Spleen (tissue), 11 donors: ENCODE measurements around the gene SAT2. TPM values are rescaled to one million over a fixed set of nuclear protein-coding genes. Genes with fewer than 3 reads are reported as not detected.

Experiments
- DNase-seq: peaks from one replicate; pipeline ENCODE4 v3.0.0-alpha.2; 2020
- H3K27ac ChIP-seq, 8 donors: fragments of 200-600 bp; sonication (generic) in 7 of 8; 1 replicate in 4 of 8; 2 replicates in 4 of 8; pipeline versions ENCODE4 v1.5.0 to v1.8.0; 2016 to 2021; ENCODE audit warnings: inconsistent platforms in 4 of 8, mild to moderate bottlenecking in 4 of 8, moderate library complexity in 1 of 8
- H3K27me3 ChIP-seq, 7 donors: fragments of 200-600 bp; sonication (generic) in 6 of 7; replicated peaks in 1 of 7; 1 replicate in 4 of 7; 2 replicates in 3 of 7; pipeline versions ENCODE4 v1.5.0 to v1.8.0; 2016 to 2021; ENCODE audit warnings: inconsistent platforms in 3 of 7, mild to moderate bottlenecking in 1 of 7
- H3K36me3 ChIP-seq, 6 donors: fragments of 200-600 bp; sonication (generic) in 5 of 6; 1 replicate in 4 of 6; 2 replicates in 2 of 6; pipeline versions ENCODE4 v1.5.0 to v1.8.0; 2016 to 2021; ENCODE audit warnings: inconsistent platforms in 2 of 6
- H3K4me1 ChIP-seq, 6 donors: fragments of 200-600 bp; sonication (generic) in 5 of 6; 1 replicate in 3 of 6; 2 replicates in 3 of 6; pipeline versions ENCODE4 v1.5.0 to v1.8.0; 2016 to 2021; ENCODE audit warnings: inconsistent platforms in 3 of 6
- H3K4me3 ChIP-seq, 8 donors: fragments of 200-600 bp; sonication (generic) in 7 of 8; 1 replicate in 4 of 8; 2 replicates in 4 of 8; pipeline versions ENCODE4 v1.5.0 to v1.8.0; 2016 to 2021; ENCODE audit warnings: inconsistent platforms in 4 of 8, mild to moderate bottlenecking in 4 of 8, moderate library complexity in 2 of 8
- H3K9me3 ChIP-seq, 8 donors: fragments of 200-600 bp; sonication (generic) in 7 of 8; 1 replicate in 4 of 8; 2 replicates in 4 of 8; pipeline versions ENCODE4 v1.5.0 to v1.8.0; 2016 to 2021; ENCODE audit warnings: inconsistent platforms in 4 of 8
- CTCF ChIP-seq, 11 experiments: fragments of 200-600 bp in 7 of 11; fragments of 450-650 bp in 4 of 11; sonication (generic) in 4 of 11; IDR thresholded peaks in 8 of 11; conservative IDR thresholded peaks in 3 of 11; 1 replicate in 7 of 11; 2 replicates in 4 of 11; pipeline versions ENCODE4 v1.4.0 to v1.8.0; 2016 to 2021; ENCODE audit warnings: antibody characterized with exemption in 11 of 11, inconsistent platforms in 4 of 11, mild to moderate bottlenecking in 1 of 11
- POLR2A ChIP-seq, 3 donors: fragments of 450-650 bp; IDR thresholded peaks; one replicate each; pipeline ENCODE4 v1.5.1; 2017; ENCODE audit warnings: antibody characterized with exemption in 3 of 3, mild to moderate bottlenecking in 1 of 3
- POLR2AphosphoS5 ChIP-seq, 3 donors: sonication (generic); formaldehyde crosslinking; IDR thresholded peaks; one replicate each; pipeline ENCODE4 v1.5.1; 2017; ENCODE audit warnings: antibody characterized with exemption in 3 of 3
- WGBS, 5 donors: extraction: QIAGEN DNeasy Blood & Tissue Kit in 3 of 5; methylation state at CpG; one replicate each; pipeline versions ENCODE4 v1.1.5 to v1.1.7; 2013 to 2018; 5-methylcytosine and 5-hydroxymethylcytosine counted together
- intact Hi-C: fragments of 100-400 bp; cut with DNase I; formaldehyde crosslinking; loops from one replicate; pipeline ENCODE4 v1.15.0; 2023; ENCODE audit warnings: low total_unique reads
- polyA plus RNA-seq, 3 donors: library from polyadenylated mRNA; stranded (reverse); fragments of 200-250 nt; gene quantifications; one replicate each; pipeline ENCODE4 v1.2.1, GENCODE V29; 2013
- total RNA-seq, 7 donors: library from RNA; depleted of rRNA in 3 of 7; stranded (reverse); fragments of >200 nt in 3 of 7; fragmentation: NEBNext Ultra II Directional in 4 of 7; extraction: Animal tissue kit (Norgen Biotek cat#: 25700) in 4 of 7; gene quantifications; one replicate each; pipeline versions ENCODE4 v1.1.0 to v1.2.1, GENCODE V29; 2016 to 2021
- donor health status: healthy with polysubstance abuse.
- donor health status: DM: no; HTN: no; CAD: no; lungs with moderate emphysema.
- donor health status: DM: no; HTN: no; CAD: no.
- donor health status: Bipolar disorder and iron deficiency.
- donor health status: healthy.
- donor health status: DM: no; HTN: no; CAD: no.
- donor health status: DM: yes; HTN: yes; CAD: no.

SAT2 gene
- total and polyA plus RNA-seq, 10 donors: 65.1 to 229 (median 90.3) TPM

GRCh38 chr17:7655541-7655840 is 27.9 kb upstream of the SAT2 start:
- 86 to 92% (median 88%) methylated on average over 17 of the region's 17 CpGs for WGBS, 5 donors
- Histone ChIP-seq H3K4me3 (no peak overlapping the region), H3K4me1 (peaks cover 9 to 22% (median 15%) of the 10 kb centered on the region in 6 donors), H3K27ac (no peak overlapping the region), H3K27me3 (peaks cover 0 to 31% (median 21%) of the 10 kb centered on the region in 7 donors), H3K36me3 (no peaks in the 10 kb centered on the region), H3K9me3 (no peaks in the 10 kb centered on the region)
- intact Hi-C loops: no loop called here
- no peak for DNase-seq
- TF ChIP-seq POLR2A (IDR thresholded peaks at IDR 0.05) (no peak), POLR2AphosphoS5 (IDR thresholded peaks at IDR 0.05) (no peak), CTCF (IDR thresholded peaks at IDR 0.05 in 8 of 11, conservative IDR thresholded peaks at IDR 0.05 in 3 of 11) (no peak)

- H3K36me3 ChIP-seq: no peaks in the 10 kb centered on the region
- peaks cover 9 to 27% (median 20%) of the 10 kb centered on the region in 6 donors for H3K4me1 ChIP-seq
- H3K9me3 ChIP-seq: no peaks in the 10 kb centered on the region
- TF ChIP-seq POLR2AphosphoS5 (IDR thresholded peaks at IDR 0.05) (no peak), CTCF (IDR thresholded peaks at IDR 0.05 in 8 of 11, conservative IDR thresholded peaks at IDR 0.05 in 3 of 11) (no peak), POLR2A (IDR thresholded peaks at IDR 0.05) (no peak)
- DNase-seq: no peak
- peaks cover 0 to 36% (median 26%) of the 10 kb centered on the region in 7 donors for H3K27me3 ChIP-seq
- no peak overlapping the region for H3K27ac ChIP-seq
- intact Hi-C loops: no loop called here
- WGBS, 5 donors: 72 to 87% (median 86%) methylated on average over 16 of the region's 16 CpGs
- H3K4me3 ChIP-seq: no peak overlapping the region
These were observed 27.4 kb upstream of the SAT2 start for GRCh38 chr17:7654832-7655540.

GRCh38 chr17:7652388-7653356 is 25.1 kb upstream of the SAT2 start:
- DNase-seq: no peak
- intact Hi-C loops: no loop called here
- 75 to 80% (median 75%) methylated on average over 10 to 12 of the region's 12 CpGs for WGBS, 5 donors

More at GRCh38 chr17:7652388-7653356, 25.1 kb upstream of the SAT2 start:
- Histone ChIP-seq H3K9me3 (no peaks in the 10 kb centered on the region), H3K36me3 (no peaks in the 10 kb centered on the region), H3K27ac (peak overlapping the region in 3 of 8 donors; percentile 46 to 60 (median 53)), H3K4me3 (peak overlapping the region in 1 of 8 donors; percentile 76), H3K27me3 (peaks cover 0 to 59% (median 34%) of the 10 kb centered on the region in 7 donors), H3K4me1 (peaks cover 9 to 32% (median 22%) of the 10 kb centered on the region in 6 donors)
- TF ChIP-seq POLR2AphosphoS5 (IDR thresholded peaks at IDR 0.05) (no peak), CTCF (IDR thresholded peaks at IDR 0.05 in 8 of 11, conservative IDR thresholded peaks at IDR 0.05 in 3 of 11) (no peak)
